Panc1 (cell line): ENCODE data around the gene NR2F1. TPM values are rescaled to one million over a fixed set of nuclear protein-coding genes. Genes with fewer than 3 reads are reported as not detected.

ENCODE experiments used
- ATAC-seq: fragments of 200-7000 bp; cut with Tn5 transposase; 2 replicates; pipeline ENCODE4 v1.9.1; 2020; ENCODE audit warnings: mild to moderate bottlenecking, moderate library complexity
- BruUV-seq: library from RNA; stranded (reverse); fragments of 400-500 nt; replicated peaks from 2 replicates; lab custom pipeline; 2021; lab: Mats Ljungman, UMichigan
- CTCF ChIA-PET: fragments of 300-600 bp; sonication (Branson Sonifier 250); formaldehyde crosslinking; loops from one replicate; lab custom pipeline; 2022; ENCODE audit warnings: antibody characterized with exemption; lab: Charles Lee
- POLR2A ChIA-PET: fragments of 300-600 bp; sonication (Branson Sonifier 250); formaldehyde crosslinking; loops from one replicate; lab custom pipeline; 2022; ENCODE audit warnings: antibody characterized with exemption; lab: Charles Lee
- DNase-seq: peaks from one replicate; pipeline ENCODE4 v3.0.0-alpha.2; 2010; ENCODE audit warnings: low read depth, low spot score
- H3K27ac ChIP-seq: 2 replicates; pipeline ENCODE4 v1.5.1; 2011; ENCODE audit warnings: mild to moderate bottlenecking, low read length, inconsistent platforms
- H3K27me3 ChIP-seq: fragments of 200-500 bp; sonication (Bioruptor generic); 2 replicates; pipeline ENCODE4 v1.6.0; 2014; ENCODE audit warnings: low read length, inconsistent platforms; ENCODE audit not compliant: control insufficient read depth, insufficient read depth
- H3K36me3 ChIP-seq: fragments of 200-500 bp; sonication (Bioruptor generic); 2 replicates; pipeline ENCODE4 v1.5.1; 2014; ENCODE audit warnings: inconsistent platforms, mild to moderate bottlenecking, low read length, moderate library complexity; ENCODE audit not compliant: control insufficient read depth, insufficient read depth
- H3K4me1 ChIP-seq: 2 replicates; pipeline ENCODE4 v1.5.1; 2011; ENCODE audit warnings: inconsistent platforms, mild to moderate bottlenecking, low read length, moderate library complexity; ENCODE audit not compliant: control insufficient read depth, insufficient read depth
- H3K4me3 ChIP-seq, 2 experiments: 2 replicates each; pipeline ENCODE4 v1.5.1; 2011 to 2012; ENCODE audit warnings: low read depth in 2 of 2, low read length in 2 of 2, mild to moderate bottlenecking in 2 of 2, inconsistent platforms in 1 of 2, moderate library complexity in 1 of 2
- H3K9me3 ChIP-seq: fragments of 200-500 bp; sonication (Bioruptor generic); 2 replicates; pipeline ENCODE4 v1.5.1; 2014; ENCODE audit warnings: low read depth, mild to moderate bottlenecking, inconsistent platforms, low read length, moderate library complexity; ENCODE audit not compliant: control insufficient read depth, insufficient read depth
- POLR2AphosphoS5 ChIP-seq: IDR thresholded peaks from 2 replicates; pipeline ENCODE4 v1.6.1; 2012; ENCODE audit warnings: mild to moderate bottlenecking, low read depth, low read length, moderate library complexity
- SIN3A ChIP-seq: IDR thresholded peaks from 2 replicates; pipeline ENCODE4 v1.6.1; 2012; ENCODE audit warnings: low read depth, mild to moderate bottlenecking, low read length, moderate library complexity, borderline replicate concordance; ENCODE audit not compliant: insufficient read depth
- TCF7L2 ChIP-seq: IDR thresholded peaks from 2 replicates; pipeline ENCODE4 v1.6.1; 2011; ENCODE audit warnings: mild to moderate bottlenecking, low read depth, low read length, inconsistent platforms
- in situ Hi-C: cut with HindIII; loops from 2 replicates; pipeline ENCODE4 v1.10.0; 2016; ENCODE audit warnings: low sequenced_read_pairs, low pct_unique_long_range_greater_than_20kb
- intact Hi-C: fragments of 100-400 bp; cut with micrococcal nuclease; formaldehyde crosslinking; loops from one replicate; pipeline ENCODE4 v1.10.0; 2022; ENCODE audit not compliant: unreplicated experiment
- total RNA-seq: library from RNA; stranded (reverse); gene quantifications from one replicate; pipeline ENCODE4 v1.2.1, GENCODE V29; 2021; ENCODE audit not compliant: unreplicated experiment
- TF ChIP-seq, protein P1 (sequence below), 2 experiments: IDR thresholded peaks; 2 replicates each; pipeline ENCODE4 v1.6.1; 2011 to 2012; ENCODE audit warnings: low read depth in 2 of 2, control low read depth in 1 of 2, low read length in 1 of 2, mild to moderate bottlenecking in 1 of 2, moderate library complexity in 1 of 2; ENCODE audit not compliant: insufficient read depth in 1 of 2
- TF ChIP-seq, protein P2 (sequence below): fragments of 450-650 bp; IDR thresholded peaks from 2 replicates; pipeline ENCODE4 v1.5.1; 2017; ENCODE audit warnings: mild to moderate bottlenecking

The NR2F1 gene
- total RNA-seq, 1 experiment from 2014 or later, result 49.5 TPM

DNA sequence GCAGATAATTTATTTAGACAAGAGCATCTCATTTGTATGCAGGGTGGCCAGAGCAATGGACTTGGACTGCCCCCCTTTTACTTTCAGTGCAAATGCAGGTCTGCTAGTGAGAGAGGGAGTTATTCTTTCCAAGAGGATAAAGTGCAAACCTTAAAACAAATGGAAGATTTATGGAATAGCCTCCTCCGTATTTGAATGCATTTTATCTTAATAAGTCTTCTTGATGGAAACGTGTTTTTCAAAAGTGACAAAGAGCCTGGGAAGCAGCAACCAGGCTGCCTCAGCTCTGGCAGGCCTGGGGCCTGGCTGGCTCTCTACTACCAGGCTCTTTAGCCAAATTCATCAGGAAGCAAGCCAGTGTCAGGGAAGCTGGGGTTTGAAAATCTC is 6.8 kb downstream of the NR2F1 start:
- no peaks in the 10 kb centered on the region for H3K9me3 ChIP-seq
- peaks cover 7% of the 10 kb centered on the region for H3K36me3 ChIP-seq
- no TSS peak for BruUV-seq
- no peak overlapping the region for H3K4me3 ChIP-seq
- ChIA-PET CTCF (no interaction called here), POLR2A (no interaction called here)
- H3K27ac ChIP-seq, result no peak overlapping the region
- no peaks in the 10 kb centered on the region for H3K27me3 ChIP-seq
- TF ChIP-seq, protein P1, sequence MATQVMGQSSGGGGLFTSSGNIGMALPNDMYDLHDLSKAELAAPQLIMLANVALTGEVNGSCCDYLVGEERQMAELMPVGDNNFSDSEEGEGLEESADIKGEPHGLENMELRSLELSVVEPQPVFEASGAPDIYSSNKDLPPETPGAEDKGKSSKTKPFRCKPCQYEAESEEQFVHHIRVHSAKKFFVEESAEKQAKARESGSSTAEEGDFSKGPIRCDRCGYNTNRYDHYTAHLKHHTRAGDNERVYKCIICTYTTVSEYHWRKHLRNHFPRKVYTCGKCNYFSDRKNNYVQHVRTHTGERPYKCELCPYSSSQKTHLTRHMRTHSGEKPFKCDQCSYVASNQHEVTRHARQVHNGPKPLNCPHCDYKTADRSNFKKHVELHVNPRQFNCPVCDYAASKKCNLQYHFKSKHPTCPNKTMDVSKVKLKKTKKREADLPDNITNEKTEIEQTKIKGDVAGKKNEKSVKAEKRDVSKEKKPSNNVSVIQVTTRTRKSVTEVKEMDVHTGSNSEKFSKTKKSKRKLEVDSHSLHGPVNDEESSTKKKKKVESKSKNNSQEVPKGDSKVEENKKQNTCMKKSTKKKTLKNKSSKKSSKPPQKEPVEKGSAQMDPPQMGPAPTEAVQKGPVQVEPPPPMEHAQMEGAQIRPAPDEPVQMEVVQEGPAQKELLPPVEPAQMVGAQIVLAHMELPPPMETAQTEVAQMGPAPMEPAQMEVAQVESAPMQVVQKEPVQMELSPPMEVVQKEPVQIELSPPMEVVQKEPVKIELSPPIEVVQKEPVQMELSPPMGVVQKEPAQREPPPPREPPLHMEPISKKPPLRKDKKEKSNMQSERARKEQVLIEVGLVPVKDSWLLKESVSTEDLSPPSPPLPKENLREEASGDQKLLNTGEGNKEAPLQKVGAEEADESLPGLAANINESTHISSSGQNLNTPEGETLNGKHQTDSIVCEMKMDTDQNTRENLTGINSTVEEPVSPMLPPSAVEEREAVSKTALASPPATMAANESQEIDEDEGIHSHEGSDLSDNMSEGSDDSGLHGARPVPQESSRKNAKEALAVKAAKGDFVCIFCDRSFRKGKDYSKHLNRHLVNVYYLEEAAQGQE (IDR thresholded peaks at IDR 0.05; ENCODE audit: insufficient read depth in 1 of 2, low read depth in 2 of 2, low read length in 1 of 2), result no peak
- intact Hi-C loops, result loop anchor here (10.0 kb wide), 1 partner anchor 1945 kb away; no protein-coding TSS in a partner anchor
- DNase-seq (no peak), ATAC-seq (no peak)
- in situ Hi-C loops, result no loop called here
- H3K4me1 ChIP-seq, result peaks cover 11% of the 10 kb centered on the region

DNA sequence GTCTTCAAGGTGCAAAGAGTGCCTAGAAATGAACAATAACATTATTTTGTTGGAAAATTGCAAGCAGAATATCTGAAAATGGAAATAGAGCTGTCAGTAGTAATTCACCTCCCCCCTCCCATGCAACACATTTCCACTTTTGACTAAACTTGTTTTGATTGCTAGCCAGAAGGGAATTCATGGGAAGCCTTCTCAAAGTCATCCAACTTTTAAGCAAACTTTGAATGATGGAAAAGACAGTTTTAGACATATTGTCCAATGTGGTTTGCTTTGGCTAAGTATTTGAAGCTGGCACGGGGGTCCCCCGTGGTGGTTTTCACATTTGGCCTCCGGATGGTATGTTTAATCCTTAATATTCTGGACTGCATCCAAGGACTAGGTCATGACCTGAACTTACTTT is 7.5 kb downstream of the NR2F1 start:
- Histone ChIP-seq H3K27me3 (no peaks in the 10 kb centered on the region), H3K36me3 (peaks cover 7% of the 10 kb centered on the region), H3K4me3 (no peak overlapping the region), H3K9me3 (no peaks in the 10 kb centered on the region), H3K4me1 (peaks cover 11% of the 10 kb centered on the region), H3K27ac (no peak overlapping the region)
- DNase-seq (no peak), ATAC-seq (no peak)
- no peak for TF ChIP-seq POLR2AphosphoS5
- TF ChIP-seq, protein P2, sequence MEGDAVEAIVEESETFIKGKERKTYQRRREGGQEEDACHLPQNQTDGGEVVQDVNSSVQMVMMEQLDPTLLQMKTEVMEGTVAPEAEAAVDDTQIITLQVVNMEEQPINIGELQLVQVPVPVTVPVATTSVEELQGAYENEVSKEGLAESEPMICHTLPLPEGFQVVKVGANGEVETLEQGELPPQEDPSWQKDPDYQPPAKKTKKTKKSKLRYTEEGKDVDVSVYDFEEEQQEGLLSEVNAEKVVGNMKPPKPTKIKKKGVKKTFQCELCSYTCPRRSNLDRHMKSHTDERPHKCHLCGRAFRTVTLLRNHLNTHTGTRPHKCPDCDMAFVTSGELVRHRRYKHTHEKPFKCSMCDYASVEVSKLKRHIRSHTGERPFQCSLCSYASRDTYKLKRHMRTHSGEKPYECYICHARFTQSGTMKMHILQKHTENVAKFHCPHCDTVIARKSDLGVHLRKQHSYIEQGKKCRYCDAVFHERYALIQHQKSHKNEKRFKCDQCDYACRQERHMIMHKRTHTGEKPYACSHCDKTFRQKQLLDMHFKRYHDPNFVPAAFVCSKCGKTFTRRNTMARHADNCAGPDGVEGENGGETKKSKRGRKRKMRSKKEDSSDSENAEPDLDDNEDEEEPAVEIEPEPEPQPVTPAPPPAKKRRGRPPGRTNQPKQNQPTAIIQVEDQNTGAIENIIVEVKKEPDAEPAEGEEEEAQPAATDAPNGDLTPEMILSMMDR, result no peak
- TF ChIP-seq TCF7L2, result no peak
- no peak for TF ChIP-seq SIN3A
- TF ChIP-seq, protein P1 (IDR thresholded peaks at IDR 0.05; ENCODE audit: insufficient read depth in 1 of 2, low read depth in 2 of 2, low read length in 1 of 2), result no peak
- intact Hi-C loops, result no loop called here
- in situ Hi-C loops, result no loop called here
- BruUV-seq, result no TSS peak
- ChIA-PET CTCF (no interaction called here), POLR2A (no interaction called here)
